OCI-LY7 (cell line): ENCODE data around the gene HIVEP3. TPM values are rescaled to one million over a fixed set of nuclear protein-coding genes. Genes with fewer than 3 reads are reported as not detected.

ENCODE experiments used
- BruUV-seq: library from RNA; stranded (reverse); fragments of 400-500 nt; replicated peaks from 2 replicates; lab custom pipeline; 2021; lab: Mats Ljungman, UMichigan
- CTCF ChIA-PET: fragments of 300-600 bp; sonication (Branson Sonifier 250); formaldehyde crosslinking; loops from one replicate; lab custom pipeline; 2022; ENCODE audit warnings: antibody characterized with exemption; ENCODE audit not compliant: unreplicated experiment; lab: Charles Lee
- POLR2A ChIA-PET: fragments of 300-600 bp; sonication (Branson Sonifier 250); formaldehyde crosslinking; loops from one replicate; lab custom pipeline; 2022; ENCODE audit warnings: antibody characterized with exemption; lab: Charles Lee
- DNase-seq: peaks from one replicate; pipeline ENCODE4 v3.0.0-alpha.2; 2015; ENCODE audit warnings: low spot score
- H2AFZ ChIP-seq: fragments of 200-600 bp; sonication (generic), shearing (Covaris generic); 2 replicates; pipeline ENCODE4 v1.6.1; 2014; ENCODE audit warnings: mild to moderate bottlenecking, antibody characterized with exemption, low read length, moderate library complexity
- H3K27ac ChIP-seq: fragments of 200-600 bp; sonication (generic); 2 replicates; pipeline ENCODE4 v1.5.1; 2014; ENCODE audit warnings: mixed run types, low read depth, mild to moderate bottlenecking, moderate library complexity, low read length, inconsistent platforms; ENCODE audit not compliant: poor library complexity, severe bottlenecking
- H3K36me3 ChIP-seq: fragments of 200-600 bp; sonication (generic); 2 replicates; pipeline ENCODE4 v1.6.1; 2014; ENCODE audit warnings: mild to moderate bottlenecking, antibody characterized with exemption, low read length, moderate library complexity, mixed read lengths; ENCODE audit not compliant: insufficient read depth
- H3K4me1 ChIP-seq: fragments of 200-600 bp; sonication (generic); 2 replicates; pipeline ENCODE4 v1.5.1; 2014; ENCODE audit warnings: mild to moderate bottlenecking, low read length; ENCODE audit not compliant: insufficient read depth, poor library complexity, severe bottlenecking
- H3K4me2 ChIP-seq: fragments of 200-600 bp; sonication (generic); 2 replicates; pipeline ENCODE4 v1.6.1; 2014; ENCODE audit warnings: mild to moderate bottlenecking, low read length
- H3K4me3 ChIP-seq: fragments of 200-600 bp; sonication (generic); 2 replicates; pipeline ENCODE4 v1.5.1; 2014; ENCODE audit warnings: mild to moderate bottlenecking, low read depth, low read length; ENCODE audit not compliant: poor library complexity, severe bottlenecking
- H3K79me2 ChIP-seq: fragments of 200-600 bp; sonication (generic); 2 replicates; pipeline ENCODE4 v1.6.1; 2016; ENCODE audit warnings: low read depth, mild to moderate bottlenecking, low read length, moderate library complexity, mixed read lengths; ENCODE audit not compliant: insufficient read depth
- H3K9me2 ChIP-seq: fragments of 200-600 bp; sonication (generic); 2 replicates; pipeline ENCODE4 v1.6.1; 2016; ENCODE audit warnings: mild to moderate bottlenecking, low read length, mixed read lengths; ENCODE audit not compliant: insufficient read depth
- H3K9me3 ChIP-seq: fragments of 200-600 bp; sonication (generic); 2 replicates; pipeline ENCODE4 v1.6.1; 2014; ENCODE audit warnings: mild to moderate bottlenecking, mixed run types, low read length, mixed read lengths
- H4K20me1 ChIP-seq: fragments of 200-600 bp; sonication (generic); 2 replicates; pipeline ENCODE4 v1.6.1; 2014; ENCODE audit warnings: mild to moderate bottlenecking, antibody characterized with exemption, low read length, moderate library complexity, mixed read lengths; ENCODE audit not compliant: insufficient read depth
- CTCF ChIP-seq: fragments of 200-600 bp; sonication (generic); conservative IDR thresholded peaks from 2 replicates; pipeline ENCODE4 v1.5.1; 2014; ENCODE audit warnings: mild to moderate bottlenecking, antibody characterized with exemption, low read length, moderate library complexity, mixed read lengths
- EZH2phosphoT487 ChIP-seq: fragments of 200-600 bp; sonication (generic); IDR thresholded peaks from 2 replicates; pipeline ENCODE4 v1.6.1; 2018; ENCODE audit warnings: low read depth, borderline replicate concordance, mild to moderate bottlenecking, mixed run types, antibody characterized with exemption, low read length, moderate library complexity, mixed read lengths
- intact Hi-C: fragments of 100-400 bp; cut with micrococcal nuclease; formaldehyde crosslinking; loops from one replicate; pipeline ENCODE4 v1.10.0; 2022; ENCODE audit not compliant: unreplicated experiment
- total RNA-seq, 2 experiments: library from RNA; depleted of rRNA in 1 of 2; stranded (reverse); fragments of >200 nt in 1 of 2; shearing (Covaris generic) in 1 of 2; gene quantifications; 2 replicates each; pipeline ENCODE4 v1.2.3, GENCODE V29; 2014 to 2022

HIVEP3 gene
- total RNA-seq, 2 experiments from 2014 or later = 0.53 to 0.60 TPM

GRCh38 chr1:41906943-41907342 is 11.8 kb downstream of the HIVEP3 start:
- intact Hi-C loops = no loop called here
- ChIA-PET POLR2A (no interaction called here), CTCF (no interaction called here)
- Histone ChIP-seq H3K36me3 (no peaks in the 10 kb centered on the region), H3K9me2 (no peaks in the 10 kb centered on the region), H3K4me2 (no peak overlapping the region), H2AFZ (no peak overlapping the region), H3K4me1 (no peaks in the 10 kb centered on the region), H3K27ac (no peak overlapping the region), H3K79me2 (no peaks in the 10 kb centered on the region), H4K20me1 (no peaks in the 10 kb centered on the region), H3K9me3 (no peaks in the 10 kb centered on the region), H3K4me3 (no peak overlapping the region)
- TF ChIP-seq CTCF (no peak), EZH2phosphoT487 (no peak)
- DNase-seq = no peak
- BruUV-seq = no TSS peak

GRCh38 chr1:41905093-41905675 is 13.5 kb downstream of the HIVEP3 start:
- H2AFZ ChIP-seq = no peak overlapping the region
- no peak for DNase-seq
- intact Hi-C loops = no loop called here
- H3K9me2 ChIP-seq = no peaks in the 10 kb centered on the region
- no TSS peak for BruUV-seq
- CTCF ChIA-PET = no interaction called here
- H3K4me1 ChIP-seq = no peaks in the 10 kb centered on the region
- H3K79me2 ChIP-seq = no peaks in the 10 kb centered on the region
- no peaks in the 10 kb centered on the region for H4K20me1 ChIP-seq
- no peak overlapping the region for H3K4me2 ChIP-seq
- POLR2A ChIA-PET = no interaction called here
- no peak overlapping the region for H3K4me3 ChIP-seq
- no peaks in the 10 kb centered on the region for H3K36me3 ChIP-seq
- H3K27ac ChIP-seq = no peak overlapping the region
- no peaks in the 10 kb centered on the region for H3K9me3 ChIP-seq
- no peak for TF ChIP-seq EZH2phosphoT487
- TF ChIP-seq CTCF = no peak

DNA sequence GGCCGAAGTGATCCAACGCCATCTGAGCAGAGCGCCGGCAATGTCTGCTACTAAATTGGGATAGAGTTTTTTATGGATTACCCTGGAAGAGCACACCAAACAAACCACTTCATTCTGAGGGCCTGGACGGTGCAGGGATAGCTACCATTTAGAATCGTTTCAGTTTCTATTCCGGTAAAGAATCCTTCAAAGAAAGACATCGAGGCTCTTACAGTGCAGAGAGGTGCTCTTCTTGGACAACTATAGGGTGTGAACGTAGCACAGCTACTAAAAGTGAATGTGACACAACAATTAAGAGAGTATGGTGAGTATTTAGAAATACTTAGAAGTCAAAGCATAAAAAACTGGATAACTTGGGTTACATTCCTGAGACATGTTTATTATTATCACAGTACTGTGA is 16.1 kb downstream of the HIVEP3 start:
- CTCF ChIA-PET = no interaction called here
- no peaks in the 10 kb centered on the region for H3K4me1 ChIP-seq

More for the DNA sequence above, 16.1 kb downstream of the HIVEP3 start:
- H3K9me3 ChIP-seq = no peaks in the 10 kb centered on the region
- H3K4me2 ChIP-seq = no peak overlapping the region
- H4K20me1 ChIP-seq = no peaks in the 10 kb centered on the region
- no peaks in the 10 kb centered on the region for H3K36me3 ChIP-seq
- BruUV-seq = no TSS peak
- POLR2A ChIA-PET = no interaction called here
- no peaks in the 10 kb centered on the region for H3K79me2 ChIP-seq
- H3K27ac ChIP-seq = no peak overlapping the region
- no peak overlapping the region for H2AFZ ChIP-seq
- no peak for TF ChIP-seq EZH2phosphoT487
- TF ChIP-seq CTCF = no peak
- intact Hi-C loops = no loop called here
- no peak overlapping the region for H3K4me3 ChIP-seq
- no peak for DNase-seq
- no peaks in the 10 kb centered on the region for H3K9me2 ChIP-seq
